ENCODE measurements around the gene MFSD6.

The MFSD6 gene

GRCh38 chr2:190534310-190535120 lies 126.4 kb downstream of the MFSD6 start, which contains the start of gene NEMP2:
Gene NEMP2, minus strand, starts transcription at chr2:190534722. Its CDS starts 67 bp downstream, at chr2:190534655.
- DNase-seq = peak; percentile 83

- no peak for DNase-seq
Measured at GRCh38 chr2:190535121-190535439, 126.9 kb downstream of the MFSD6 start.

- no peak for DNase-seq
Measured at GRCh38 chr2:190535586-190535985, 127.4 kb downstream of the MFSD6 start.

- peak; percentile 40 for DNase-seq
Measured at GRCh38 chr2:190537765-190538164, 129.6 kb downstream of the MFSD6 start.

- DNase-seq = no peak
Measured at GRCh38 chr2:190538201-190538600, 130.0 kb downstream of the MFSD6 start.

GRCh38 chr2:190540048-190540447 lies 131.9 kb downstream of the MFSD6 start:
- DNase-seq = no peak

- DNase-seq = no peak
Measured at GRCh38 chr2:190545093-190545492, 136.9 kb downstream of the MFSD6 start.

- DNase-seq = no peak
Measured at GRCh38 chr2:190545555-190546385, 137.6 kb downstream of the MFSD6 start.

- DNase-seq = no peak
Measured at GRCh38 chr2:190546734-190547133, 138.6 kb downstream of the MFSD6 start.

GRCh38 chr2:190547886-190548285 lies 139.7 kb downstream of the MFSD6 start:
- no peak for DNase-seq

- DNase-seq = no peak
Measured at GRCh38 chr2:190550137-190550536, 142.0 kb downstream of the MFSD6 start.

All from CD4-positive, alpha-beta T cell treated with Interleukin-12 subunit alpha and Interleukin-12 subunit beta, for 1 hour (primary cell).